Measurements from ENCODE around the gene MAG.

The MAG gene

GRCh38 chr19:35318679-35319448, 26.9 kb downstream of the MAG start:
- DNase-seq = peak; percentile 92

- no peak for DNase-seq
Observed at GRCh38 chr19:35320065-35320713, 28.2 kb downstream of the MAG start.

DNA sequence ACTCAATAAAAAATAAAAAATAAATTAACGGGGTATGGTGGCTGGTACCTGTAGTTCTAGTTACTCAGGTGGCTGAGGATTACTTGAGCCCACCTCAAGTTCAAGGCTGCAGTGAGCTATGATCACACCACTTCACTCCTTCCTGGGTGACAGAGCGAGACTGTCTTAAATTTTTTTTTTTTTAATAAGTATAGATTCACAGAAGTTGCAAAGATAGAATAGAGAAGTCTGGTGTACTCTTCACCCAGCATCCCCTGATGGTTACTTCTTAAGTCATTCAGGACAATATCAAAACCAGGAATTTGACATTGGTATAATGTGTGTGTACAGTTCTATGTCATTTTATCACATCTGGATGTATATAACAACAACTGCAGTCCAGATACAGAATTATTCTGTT, 29.3 kb downstream of the MAG start:
- no peak for DNase-seq

DNA sequence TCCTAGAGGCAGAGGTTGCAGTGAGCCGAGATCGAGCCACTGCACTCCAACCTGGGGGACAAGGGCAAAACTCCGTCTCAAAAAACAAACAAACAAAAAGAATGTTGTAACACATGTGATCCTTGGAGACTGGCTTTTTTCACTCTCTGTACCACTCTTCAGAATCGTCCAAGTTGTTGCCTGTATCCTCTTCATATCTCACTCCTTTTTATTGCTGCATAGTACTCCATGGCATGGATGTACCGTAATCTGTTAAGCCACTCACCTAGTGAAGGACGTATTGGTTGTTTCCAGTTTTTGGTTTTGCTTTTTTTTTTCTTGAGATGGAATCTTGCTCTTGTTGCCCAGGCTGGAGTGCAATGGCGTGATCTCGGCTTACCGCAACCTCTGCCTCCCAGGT, 30.1 kb downstream of the MAG start:
- DNase-seq = no peak

DNA sequence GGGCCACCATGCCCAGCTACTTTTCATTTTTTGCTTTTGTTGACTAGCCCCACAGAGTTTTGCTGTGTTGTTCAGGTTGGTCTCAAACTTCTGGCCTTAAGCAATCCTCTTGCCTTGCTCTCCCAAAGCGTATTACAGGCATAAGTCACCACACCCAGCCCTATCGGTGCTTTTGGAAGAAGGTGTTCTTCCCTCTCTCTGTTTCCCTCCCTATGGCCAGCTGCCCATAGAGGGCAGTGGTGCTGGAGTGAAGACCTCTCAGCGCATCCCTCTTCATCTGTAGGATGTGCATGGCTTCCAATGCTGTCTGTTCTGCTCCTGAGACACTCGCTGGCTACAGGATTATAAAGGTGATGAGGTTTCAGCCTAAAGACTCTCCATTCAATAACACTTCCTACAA, 35.7 kb downstream of the MAG start:
- no peak for DNase-seq

DNA sequence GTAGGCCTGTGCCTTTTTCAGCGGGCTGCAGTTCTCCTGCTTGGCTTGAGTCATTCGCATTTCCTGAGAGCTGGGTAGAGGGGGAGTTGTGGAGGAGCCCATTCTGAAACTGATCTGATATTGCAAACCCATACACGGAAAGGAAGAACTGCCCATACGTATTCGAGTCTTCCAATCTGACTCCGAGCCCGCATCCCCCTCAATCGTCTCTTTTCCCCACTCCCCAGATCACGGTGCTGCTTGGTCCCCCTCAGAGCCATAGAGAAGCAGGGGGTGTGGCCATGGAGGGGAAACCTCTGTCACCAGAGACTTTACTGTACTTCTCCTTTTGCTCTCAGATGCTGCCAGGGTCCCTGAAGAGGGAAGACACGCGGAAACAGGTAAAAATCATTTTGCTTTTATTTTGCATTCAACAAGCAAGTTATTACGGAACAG, 36.9 kb downstream of the MAG start, which contains the start of gene CD22:
TSS of gene CD22 (plus strand) at position 337 of the 435 bp plus-strand sequence. CDS start 2,854 bp downstream, outside the sequence.
- DNase-seq = no peak

DNA sequence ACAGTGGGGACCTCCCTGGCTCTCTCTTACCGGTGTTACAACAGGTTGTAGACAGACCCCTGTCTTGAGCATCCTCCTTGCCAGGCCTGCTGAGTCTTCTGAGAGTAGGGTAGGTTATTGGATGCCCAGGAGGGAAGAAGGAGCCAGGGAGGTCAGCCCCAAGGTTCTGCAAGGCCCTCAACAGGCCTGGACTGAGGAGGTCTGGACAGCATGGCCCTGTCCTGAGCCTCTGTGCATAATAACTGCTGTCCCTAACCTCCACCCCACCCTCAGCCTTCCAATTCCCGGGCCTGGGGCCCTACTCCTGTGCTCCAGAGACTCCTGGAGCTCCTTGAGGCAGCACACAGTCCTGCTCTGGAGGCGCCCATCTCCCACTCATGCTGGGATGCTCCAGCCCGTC, 37.4 kb downstream of the MAG start:
- no peak for DNase-seq

DNA sequence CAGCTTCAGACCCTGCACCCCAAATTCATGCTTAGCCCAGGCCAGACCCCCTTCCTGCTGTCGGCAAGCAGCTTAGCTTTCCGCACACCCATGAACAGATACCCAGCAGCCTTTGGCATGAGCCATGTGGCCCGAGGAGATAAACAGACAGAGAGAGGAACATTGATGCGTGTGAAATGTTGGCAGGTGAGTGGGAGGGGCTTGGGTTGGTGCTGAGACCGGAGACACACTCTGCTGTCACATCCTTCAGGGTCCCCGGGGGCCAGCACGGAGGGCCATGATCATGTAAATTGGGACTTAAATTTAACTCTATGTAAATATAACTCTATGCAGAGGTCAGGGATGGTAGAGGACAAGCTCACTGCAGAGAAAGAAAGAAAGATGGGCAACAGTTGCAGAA, 38.5 kb downstream of the MAG start:
- no peak for DNase-seq

DNA sequence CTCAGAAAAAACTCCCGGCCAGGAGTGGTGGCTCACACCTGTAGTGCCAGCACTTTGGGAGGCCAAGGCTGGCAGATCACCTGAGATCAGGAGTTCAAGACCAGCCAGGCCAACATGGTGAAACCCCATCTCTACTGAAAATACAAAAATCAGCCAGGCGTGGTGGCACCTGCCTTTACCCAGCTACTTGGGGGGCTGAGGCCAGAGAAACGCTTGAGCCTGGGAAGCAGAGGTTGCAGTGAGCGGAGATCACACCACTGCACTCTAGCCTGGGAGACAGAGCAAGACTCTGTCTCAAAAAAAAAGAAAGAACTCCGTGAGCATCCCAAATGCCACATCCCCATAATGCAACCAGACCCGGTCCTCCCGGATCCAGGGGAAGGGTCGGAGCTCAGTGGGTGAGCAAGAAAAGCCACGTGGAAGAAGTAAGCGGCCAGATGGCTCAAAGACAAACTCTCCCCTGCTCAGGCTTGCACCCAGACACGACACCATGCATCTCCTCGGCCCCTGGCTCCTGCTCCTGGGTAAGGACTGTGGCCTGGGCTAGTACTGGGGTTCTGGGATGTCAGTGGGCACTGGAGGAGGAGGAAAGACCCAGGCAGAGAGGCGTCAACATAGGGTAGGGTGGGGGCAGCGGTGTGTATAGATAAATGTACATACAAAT, 39.7 kb downstream of the MAG start:
- no peak for DNase-seq

DNA sequence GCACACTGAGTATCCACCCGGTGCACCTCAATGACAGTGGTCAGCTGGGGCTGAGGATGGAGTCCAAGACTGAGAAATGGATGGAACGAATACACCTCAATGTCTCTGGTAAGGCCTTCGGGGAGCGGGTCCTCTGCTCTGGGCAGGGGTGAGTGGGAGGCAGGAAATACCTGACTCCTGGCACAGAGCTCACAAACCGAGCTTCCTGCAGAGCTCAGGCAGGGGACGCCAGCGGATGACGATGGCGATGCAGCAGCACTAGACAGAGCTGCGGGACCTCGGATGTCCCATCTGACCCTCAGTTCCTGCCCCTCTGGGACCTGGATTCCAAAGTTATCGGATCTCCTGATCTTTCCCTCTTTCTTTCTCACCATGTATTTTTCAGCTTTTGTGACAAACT, 40.9 kb downstream of the MAG start:
- no peak for DNase-seq

DNA sequence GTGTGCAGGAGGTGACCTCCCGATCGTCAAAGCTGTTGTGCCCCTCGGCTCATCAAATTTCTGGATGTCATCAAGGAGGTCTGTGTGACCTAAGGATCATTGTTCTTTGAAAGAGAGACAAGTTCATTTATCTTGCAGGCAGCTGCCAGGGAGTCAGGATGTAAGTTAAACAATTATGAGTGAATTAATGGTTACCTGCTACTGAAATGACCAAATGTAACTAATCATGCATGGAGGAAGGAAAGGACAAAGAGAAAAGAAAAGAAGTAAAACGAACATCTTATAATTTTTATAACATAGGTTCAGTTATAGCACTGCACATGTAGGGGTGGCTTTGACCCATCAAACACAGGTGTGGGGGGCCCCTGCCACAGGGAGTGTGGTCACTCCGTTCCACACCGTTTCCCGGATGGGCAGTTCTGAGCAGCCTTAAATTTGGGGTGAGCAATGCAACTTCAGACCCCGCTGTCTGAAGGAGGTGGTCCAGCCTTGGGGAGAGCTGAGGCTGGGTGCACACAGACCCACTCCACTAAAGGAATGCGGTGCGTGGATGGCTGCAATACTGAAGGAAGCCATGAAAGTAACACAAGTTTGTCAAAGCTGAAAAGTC, 42.3 kb downstream of the MAG start:
- DNase-seq = no peak

DNA sequence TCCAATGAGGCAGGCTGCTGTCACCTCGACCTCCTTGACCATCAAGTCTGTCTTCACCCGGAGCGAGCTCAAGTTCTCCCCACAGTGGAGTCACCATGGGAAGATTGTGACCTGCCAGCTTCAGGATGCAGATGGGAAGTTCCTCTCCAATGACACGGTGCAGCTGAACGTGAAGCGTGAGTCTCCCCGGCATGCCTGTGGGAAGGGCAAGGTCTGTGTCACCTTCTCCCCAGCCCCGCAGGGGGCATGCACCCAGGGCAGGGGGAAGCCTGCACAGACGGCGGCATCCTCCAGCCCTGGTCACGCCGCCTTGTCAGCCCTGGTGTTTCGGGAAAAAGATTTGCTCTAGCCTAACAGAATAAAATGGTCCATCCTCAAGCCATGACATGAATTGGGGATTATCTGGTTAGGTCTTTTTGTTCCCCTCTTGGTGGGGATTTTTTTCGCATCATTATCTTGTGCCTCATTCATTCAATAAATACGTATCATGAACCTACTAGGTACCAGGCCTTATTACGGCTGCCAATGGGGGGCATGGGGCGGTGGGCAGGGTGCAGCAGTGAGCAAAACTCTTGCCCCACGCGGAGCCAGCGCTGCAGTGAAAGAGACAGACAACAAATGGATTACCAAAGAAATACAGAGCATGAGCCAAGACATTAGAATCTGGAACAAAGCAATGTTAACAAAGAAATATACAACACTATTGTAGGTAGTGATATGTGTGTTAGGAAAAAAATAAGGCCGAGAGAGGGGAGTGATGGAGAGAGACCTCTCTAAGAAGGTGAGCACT, 44.4 kb downstream of the MAG start:
- DNase-seq = no peak

DNA sequence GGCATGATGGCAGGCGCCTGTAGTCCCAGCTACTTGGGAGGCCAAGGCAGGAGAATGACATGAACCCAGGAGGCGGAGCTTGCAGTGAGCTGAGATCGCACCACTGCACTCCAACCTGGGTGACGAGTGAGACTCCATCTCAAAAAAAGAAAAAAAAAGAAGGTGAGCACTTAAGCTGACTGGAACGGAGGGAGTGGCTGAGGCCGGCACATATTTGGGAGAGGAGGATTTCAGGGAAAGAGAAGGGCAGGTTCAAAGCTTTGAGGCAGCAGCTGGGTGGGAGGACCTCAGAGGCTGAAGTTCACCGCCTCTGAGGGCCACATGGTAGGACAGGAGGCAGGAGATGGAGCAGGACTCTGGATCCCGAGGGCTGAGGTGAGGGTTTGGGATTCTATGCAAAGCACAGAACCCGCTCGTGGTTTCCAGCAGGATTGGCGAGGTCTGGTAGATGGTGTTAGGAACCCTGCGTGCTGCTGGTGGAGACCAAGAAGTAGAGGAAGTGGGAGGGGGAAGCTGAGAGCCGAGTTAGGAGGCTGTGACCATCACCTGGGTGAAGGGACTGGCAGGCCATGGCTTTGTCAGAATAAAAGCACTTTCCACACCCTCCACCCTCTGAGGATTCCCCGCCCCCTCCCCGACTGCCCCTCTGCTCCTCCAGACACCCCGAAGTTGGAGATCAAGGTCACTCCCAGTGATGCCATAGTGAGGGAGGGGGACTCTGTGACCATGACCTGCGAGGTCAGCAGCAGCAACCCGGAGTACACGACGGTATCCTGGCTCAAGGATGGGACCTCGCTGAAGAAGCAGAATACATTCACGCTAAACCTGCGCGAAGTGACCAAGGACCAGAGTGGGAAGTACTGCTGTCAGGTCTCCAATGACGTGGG, 45.4 kb downstream of the MAG start:
- DNase-seq = no peak

DNA sequence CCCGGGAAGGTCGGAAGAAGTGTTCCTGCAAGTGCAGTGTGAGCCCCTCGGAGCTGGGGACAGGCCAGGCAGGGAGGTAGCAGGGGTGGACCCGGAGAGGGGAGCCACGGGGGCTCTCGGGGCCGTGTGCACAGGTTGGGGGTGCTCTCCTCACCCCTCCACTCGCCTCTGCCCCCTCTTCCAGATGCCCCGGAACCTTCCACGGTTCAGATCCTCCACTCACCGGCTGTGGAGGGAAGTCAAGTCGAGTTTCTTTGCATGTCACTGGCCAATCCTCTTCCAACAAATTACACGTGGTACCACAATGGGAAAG, 46.0 kb downstream of the MAG start:
- no peak for DNase-seq

DNA sequence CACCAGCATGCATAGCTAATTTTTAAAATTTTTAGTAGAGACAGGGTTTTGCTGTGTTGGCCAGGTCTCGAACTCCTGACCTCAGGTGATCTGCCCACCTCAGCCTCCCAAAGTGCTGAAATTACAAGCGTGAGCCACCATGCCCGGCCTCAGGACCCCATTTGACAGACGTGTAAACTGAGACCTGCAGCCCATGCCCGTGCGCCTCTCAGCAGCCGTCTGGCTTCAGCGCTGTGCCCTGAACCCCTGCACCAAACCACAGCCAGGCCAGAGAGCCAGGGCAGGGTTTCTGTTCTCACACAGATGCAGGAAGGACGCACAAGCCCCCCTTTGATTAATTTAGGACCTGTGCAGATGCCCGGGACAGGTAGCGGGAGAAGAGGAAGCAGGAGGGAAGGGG, 48.5 kb downstream of the MAG start:
- no peak for DNase-seq

- DNase-seq = no peak
Observed at GRCh38 chr19:35341006-35341405, 49.0 kb downstream of the MAG start.

- no peak for DNase-seq
Observed at GRCh38 chr19:35341565-35342225, 49.7 kb downstream of the MAG start.

DNA sequence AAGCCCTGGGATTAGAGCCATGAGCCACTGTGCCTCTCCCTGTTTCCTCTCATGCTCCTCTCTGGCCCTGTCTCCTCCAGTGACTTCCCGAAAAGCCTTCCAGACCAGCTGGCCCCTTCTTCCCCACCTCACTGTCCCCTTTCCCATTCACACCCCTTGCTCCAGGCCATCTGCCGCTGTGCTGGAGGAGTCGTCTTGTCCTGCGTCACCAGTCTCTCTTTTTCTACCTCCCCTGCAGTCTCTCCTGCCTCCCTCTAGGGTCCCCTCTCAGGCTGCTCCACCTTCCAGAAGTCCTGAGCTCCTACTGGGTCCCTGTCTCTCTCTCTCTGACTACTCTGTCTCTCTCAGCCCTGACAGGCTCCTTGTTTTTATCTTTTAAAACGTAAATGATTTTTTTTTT, 50.5 kb downstream of the MAG start:
- no peak for DNase-seq

DNA sequence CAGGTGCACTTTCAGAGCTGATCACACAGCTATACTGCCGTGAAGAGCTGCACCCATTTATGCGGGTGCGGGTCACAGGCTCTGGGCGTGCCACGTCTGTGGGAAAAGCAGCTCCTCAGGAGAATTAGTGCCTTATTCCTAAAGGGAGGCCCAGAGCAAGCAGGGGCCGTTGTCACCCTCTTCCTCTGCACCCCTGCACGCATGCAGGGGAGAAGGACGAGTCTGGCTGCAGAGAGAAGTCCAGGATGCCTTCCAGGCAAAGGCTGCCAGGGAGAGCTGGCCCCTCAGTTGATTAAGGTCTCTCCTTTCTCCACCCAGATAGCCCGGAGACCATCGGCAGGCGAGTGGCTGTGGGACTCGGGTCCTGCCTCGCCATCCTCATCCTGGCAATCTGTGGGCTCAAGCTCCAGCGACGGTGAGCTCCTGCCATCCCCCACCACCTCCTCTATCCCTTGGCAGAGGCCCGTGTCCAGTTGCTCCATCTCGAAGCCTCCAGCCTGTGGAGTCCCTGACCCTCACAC, 52.6 kb downstream of the MAG start:
- no peak for DNase-seq

- no peak for DNase-seq
Observed at GRCh38 chr19:35345671-35346111, 53.7 kb downstream of the MAG start.
